ENCODE data around the gene HPGDS. TPM values are rescaled to one million over a fixed set of nuclear protein-coding genes. Genes with fewer than 3 reads are reported as not detected.

HPGDS gene
- total RNA-seq, 2 experiments from 2014 or later, result not detected

- H3K4me3 Mint-ChIP-seq, result no peak overlapping the region
- H3K4me1 Mint-ChIP-seq (ENCODE audit: low read depth), result no peaks in the 10 kb centered on the region
- intact Hi-C loops (cut with DNase I, micrococcal nuclease), result no loop called here
- ChIA-PET POLR2A (no interaction called here), CTCF (no interaction called here)
- no peaks in the 10 kb centered on the region for H3K9me3 Mint-ChIP-seq
- ATAC-seq (ENCODE audit: poor library complexity) (no peak), DNase-seq (no peak)
- H3K27me3 Mint-ChIP-seq, result no peaks in the 10 kb centered on the region
- H3K4me1 ChIP-seq (ENCODE audit: insufficient read depth, low read length), result no peaks in the 10 kb centered on the region
- no peaks in the 10 kb centered on the region for H3K36me3 ChIP-seq (ENCODE audit: insufficient read depth, low read length)
- no peak overlapping the region for H3K27ac Mint-ChIP-seq
- no peak overlapping the region for H3K27ac ChIP-seq (ENCODE audit: low read depth in 1 of 2, low read length in 2 of 2)
- H3K27me3 ChIP-seq (ENCODE audit: control insufficient read depth in 1 of 2, insufficient read depth in 2 of 2, low read length in 2 of 2), result no peaks in the 10 kb centered on the region
- no peaks in the 10 kb centered on the region for H3K9me3 ChIP-seq (ENCODE audit: control insufficient read depth in 1 of 2, insufficient read depth in 1 of 2, low read length in 2 of 2)
- H3K4me3 ChIP-seq (ENCODE audit: low read length), result no peak overlapping the region
- TF ChIP-seq CTCF (IDR thresholded peaks at IDR 0.05), result no peak
- H3K36me3 Mint-ChIP-seq (ENCODE audit: low read depth), result no peaks in the 10 kb centered on the region
These were observed 20.6 kb upstream of the HPGDS start for GRCh38 chr4:94363136-94363655.

- POLR2A ChIA-PET, result no interaction called here
- Histone ChIP-seq H3K4me3 (ENCODE audit: low read length) (no peak overlapping the region), H3K4me1 (ENCODE audit: insufficient read depth, low read length) (no peaks in the 10 kb centered on the region), H3K27me3 (ENCODE audit: control insufficient read depth in 1 of 2, insufficient read depth in 2 of 2, low read length in 2 of 2) (no peaks in the 10 kb centered on the region), H3K9me3 (ENCODE audit: control insufficient read depth in 1 of 2, insufficient read depth in 1 of 2, low read length in 2 of 2) (no peaks in the 10 kb centered on the region), H3K36me3 (ENCODE audit: insufficient read depth, low read length) (no peaks in the 10 kb centered on the region), H3K27ac (ENCODE audit: low read depth in 1 of 2, low read length in 2 of 2) (no peak overlapping the region)
- DNase-seq (no peak), ATAC-seq (ENCODE audit: poor library complexity) (no peak)
- Mint-ChIP-seq H3K9me3 (no peaks in the 10 kb centered on the region), H3K27ac (no peak overlapping the region), H3K27me3 (no peaks in the 10 kb centered on the region), H3K36me3 (ENCODE audit: low read depth) (no peaks in the 10 kb centered on the region), H3K4me3 (no peak overlapping the region), H3K4me1 (ENCODE audit: low read depth) (no peaks in the 10 kb centered on the region)
- CTCF ChIA-PET, result no interaction called here
- intact Hi-C loops (cut with DNase I, micrococcal nuclease), result no loop called here
- TF ChIP-seq CTCF (IDR thresholded peaks at IDR 0.05), result no peak
These were observed 17.2 kb upstream of the HPGDS start for GRCh38 chr4:94359838-94360237.

GRCh38 chr4:94359221-94359620 is 16.6 kb upstream of the HPGDS start:
- H3K4me3 Mint-ChIP-seq, result no peak overlapping the region
- DNase-seq, result no peak
- no peak for ATAC-seq (ENCODE audit: poor library complexity)
- H3K27ac Mint-ChIP-seq, result no peak overlapping the region
- no peaks in the 10 kb centered on the region for H3K9me3 Mint-ChIP-seq
- H3K9me3 ChIP-seq (ENCODE audit: control insufficient read depth in 1 of 2, insufficient read depth in 1 of 2, low read length in 2 of 2), result no peaks in the 10 kb centered on the region
- H3K4me1 Mint-ChIP-seq (ENCODE audit: low read depth), result no peaks in the 10 kb centered on the region
- intact Hi-C loops (cut with DNase I, micrococcal nuclease), result no loop called here
- no peaks in the 10 kb centered on the region for H3K4me1 ChIP-seq (ENCODE audit: insufficient read depth, low read length)
- no peak overlapping the region for H3K4me3 ChIP-seq (ENCODE audit: low read length)
- H3K27me3 Mint-ChIP-seq, result no peaks in the 10 kb centered on the region
- CTCF ChIA-PET, result no interaction called here
- POLR2A ChIA-PET, result no interaction called here
- H3K36me3 ChIP-seq (ENCODE audit: insufficient read depth, low read length), result no peaks in the 10 kb centered on the region
- H3K36me3 Mint-ChIP-seq (ENCODE audit: low read depth), result no peaks in the 10 kb centered on the region
- no peak overlapping the region for H3K27ac ChIP-seq (ENCODE audit: low read depth in 1 of 2, low read length in 2 of 2)
- TF ChIP-seq CTCF (IDR thresholded peaks at IDR 0.05), result no peak
- no peaks in the 10 kb centered on the region for H3K27me3 ChIP-seq (ENCODE audit: control insufficient read depth in 1 of 2, insufficient read depth in 2 of 2, low read length in 2 of 2)

Measured in CD4-positive, alpha-beta T cell (primary cell).